Adrenal gland (tissue), 12 donors: Measurements from ENCODE around the gene CAMK1. TPM values are rescaled to one million over a fixed set of nuclear protein-coding genes. Genes with fewer than 3 reads are reported as not detected.

Source experiments
- DNase-seq, 7 donors: peaks; one replicate each; pipeline ENCODE4 v3.0.0-alpha.2; 2019 to 2020
- H3K27ac ChIP-seq, 5 donors: fragments of 200-600 bp; sonication (generic) in 4 of 5; 1 replicate in 3 of 5; 2 replicates in 2 of 5; pipeline versions ENCODE4 v1.5.1 to v1.8.0; 2016 to 2020; ENCODE audit warnings: mild to moderate bottlenecking in 1 of 5
- H3K27me3 ChIP-seq: fragments of 200-600 bp; 2 replicates; pipeline ENCODE4 v1.8.0; 2021
- H3K36me3 ChIP-seq, 2 donors: fragments of 200-600 bp; replicated peaks in 1 of 2; 1 replicate in 1 of 2; 2 replicates in 1 of 2; pipeline versions ENCODE4 v1.5.1 to v1.8.0; 2018 to 2022
- H3K4me1 ChIP-seq, 2 donors: fragments of 200-600 bp; replicated peaks in 1 of 2; 1 replicate in 1 of 2; 2 replicates in 1 of 2; pipeline versions ENCODE4 v1.5.1 to v1.8.0; 2018 to 2021
- H3K4me3 ChIP-seq, 4 donors: fragments of 200-600 bp; sonication (generic) in 3 of 4; one replicate each; pipeline ENCODE4 v1.5.1; 2016 to 2018
- H3K9me3 ChIP-seq, 3 donors: fragments of 200-600 bp; sonication (generic) in 1 of 3; replicated peaks in 1 of 3; 1 replicate in 2 of 3; 2 replicates in 1 of 3; pipeline versions ENCODE4 v1.5.1 to v1.8.0; 2016 to 2021
- POLR2A ChIP-seq, 2 donors: fragments of 450-650 bp; IDR thresholded peaks; one replicate each; pipeline ENCODE4 v1.6.1; 2017; ENCODE audit warnings: antibody characterized with exemption in 2 of 2, mild to moderate bottlenecking in 2 of 2, moderate library complexity in 1 of 2
- WGBS, 4 donors: extraction: QIAGEN DNeasy Blood & Tissue Kit in 2 of 4; methylation state at CpG; one replicate each; pipeline versions ENCODE4 v1.1.5 to v1.1.7; 2013 to 2017; 5-methylcytosine and 5-hydroxymethylcytosine counted together
- intact Hi-C, 2 donors: fragments of 100-400 bp; cut with DNase I; formaldehyde crosslinking; loops; one replicate each; pipeline versions ENCODE4 v1.14.1 to v1.15.0; 2022 to 2023
- polyA plus RNA-seq, 3 donors: library from polyadenylated mRNA; stranded (reverse); fragments of 200-250 nt in 2 of 3; fragments of 350-450 nt in 1 of 3; fragmentation: Illumina TruSeq in 1 of 3; extraction: RNeasy Lipid Tissue Mini Kit (QIAGEN cat#74804) in 1 of 3; gene quantifications; one replicate each; pipeline ENCODE4 v1.2.3, GENCODE V29; 2013 to 2014
- total RNA-seq, 9 donors: library from RNA; depleted of rRNA in 4 of 9; stranded (reverse); fragments of >200 nt in 4 of 9; fragments of 120-200 nt in 1 of 9; fragmentation: NEBNext Ultra II Directional in 1 of 9; extraction: Animal tissue kit (Norgen Biotek cat#: 25700) in 1 of 9; gene quantifications; one replicate each; pipeline versions ENCODE4 v1.1.0 to v1.2.4, GENCODE V29; 2013 to 2023
- TF ChIP-seq, protein P1 (sequence below), 6 experiments: fragments of 450-650 bp in 4 of 6; fragments of 200-600 bp in 2 of 6; sonication (generic) in 1 of 6; IDR thresholded peaks; 1 replicate in 5 of 6; 2 replicates in 1 of 6; pipeline versions ENCODE4 v1.5.1 to v1.8.0; 2016 to 2021; ENCODE audit warnings: antibody characterized with exemption in 6 of 6, mild to moderate bottlenecking in 2 of 6, moderate library complexity in 1 of 6
- donor health status: healthy with polysubstance abuse.
- donor health status: Bipolar disorder and iron deficiency.
- donor health status: DM: yes; HTN: yes; CAD: no.
- donor health status: DM: no; HTN: no; CAD: no.
- donor health status: DM: no; HTN: no; CAD: no.
- donor health status: DM: yes; HTN: yes; CAD: no.

The CAMK1 gene
- total and polyA plus RNA-seq, 12 donors: 12.7 to 281 (median 176) TPM

DNA sequence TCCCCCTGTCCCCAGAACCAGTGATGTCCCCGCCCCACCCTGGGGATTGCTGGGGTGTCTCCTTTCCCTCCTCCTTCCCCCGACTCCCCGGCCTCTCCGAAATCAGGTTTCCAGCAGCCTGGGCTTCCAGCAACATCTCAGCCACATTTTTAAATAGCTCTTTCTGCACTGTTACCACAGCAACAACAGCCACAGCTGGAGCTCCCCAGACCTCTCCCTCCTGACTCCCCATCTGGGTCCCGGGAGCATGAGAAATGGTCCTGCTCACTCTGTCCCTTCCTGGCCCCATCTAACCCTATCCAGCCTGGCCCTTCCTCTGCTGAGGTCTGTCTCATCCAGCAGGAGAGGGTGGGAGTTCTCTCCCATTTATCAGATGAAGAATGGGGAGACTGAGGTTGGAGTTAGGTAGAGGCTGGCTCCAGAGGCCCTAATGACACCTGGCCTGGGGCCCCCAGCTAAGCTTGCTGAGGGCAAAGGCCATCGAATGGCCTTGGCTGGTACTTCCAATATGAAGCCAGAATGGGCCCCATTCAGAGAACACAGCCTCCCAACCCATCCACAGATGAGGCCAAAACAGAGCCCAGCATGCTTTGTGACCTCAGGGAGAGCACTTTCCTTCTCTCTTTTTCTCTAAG, 1.5 kb downstream of the CAMK1 start:
- WGBS, 4 donors: 46 to 49% (median 48%) methylated on average over 6 of the region's 6 CpGs

DNA sequence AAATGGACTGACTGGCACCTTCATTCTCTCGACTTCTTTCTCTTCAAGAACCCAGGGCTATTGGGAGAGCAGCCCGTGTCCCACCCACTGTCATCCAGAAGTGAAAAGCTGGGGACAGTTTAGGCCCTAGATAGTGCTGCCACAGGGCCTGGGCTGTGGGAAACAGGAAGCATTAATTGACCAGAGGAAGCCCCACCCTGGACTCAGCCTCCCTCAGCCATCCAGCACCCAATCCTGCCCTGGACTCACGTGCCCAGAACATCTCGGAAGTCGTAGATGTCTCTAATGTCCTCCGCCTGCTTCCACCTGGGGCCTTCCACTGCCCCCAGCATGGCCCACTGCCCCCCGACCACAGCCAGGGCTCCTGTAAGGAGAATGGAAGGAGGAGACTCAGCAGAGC, 2.3 kb downstream of the CAMK1 start:
- WGBS, 4 donors: 45 to 49% (median 48%) methylated on average over 4 to 7 of the region's 7 CpGs
- DNase-seq: peak in 1 of 7 donors; percentile 50

More for the DNA sequence above, 1.5 kb downstream of the CAMK1 start:
- DNase-seq: no peak
- Histone ChIP-seq H3K27ac (peak overlapping the region in 3 of 5 donors; percentile 20 to 92 (median 89)), H3K9me3 (no peaks in the 10 kb centered on the region), H3K4me1 (peaks cover 37 to 49% of the 10 kb centered on the region in 2 donors), H3K4me3 (peak overlapping the region in 2 of 4 donors; percentile 6 to 73), H3K27me3 (no peaks in the 10 kb centered on the region), H3K36me3 (peaks cover 0 to 19% of the 10 kb centered on the region in 2 donors)
- intact Hi-C loops: no loop called here
- TF ChIP-seq POLR2A (IDR thresholded peaks at IDR 0.05): no peak
- TF ChIP-seq, protein P1, sequence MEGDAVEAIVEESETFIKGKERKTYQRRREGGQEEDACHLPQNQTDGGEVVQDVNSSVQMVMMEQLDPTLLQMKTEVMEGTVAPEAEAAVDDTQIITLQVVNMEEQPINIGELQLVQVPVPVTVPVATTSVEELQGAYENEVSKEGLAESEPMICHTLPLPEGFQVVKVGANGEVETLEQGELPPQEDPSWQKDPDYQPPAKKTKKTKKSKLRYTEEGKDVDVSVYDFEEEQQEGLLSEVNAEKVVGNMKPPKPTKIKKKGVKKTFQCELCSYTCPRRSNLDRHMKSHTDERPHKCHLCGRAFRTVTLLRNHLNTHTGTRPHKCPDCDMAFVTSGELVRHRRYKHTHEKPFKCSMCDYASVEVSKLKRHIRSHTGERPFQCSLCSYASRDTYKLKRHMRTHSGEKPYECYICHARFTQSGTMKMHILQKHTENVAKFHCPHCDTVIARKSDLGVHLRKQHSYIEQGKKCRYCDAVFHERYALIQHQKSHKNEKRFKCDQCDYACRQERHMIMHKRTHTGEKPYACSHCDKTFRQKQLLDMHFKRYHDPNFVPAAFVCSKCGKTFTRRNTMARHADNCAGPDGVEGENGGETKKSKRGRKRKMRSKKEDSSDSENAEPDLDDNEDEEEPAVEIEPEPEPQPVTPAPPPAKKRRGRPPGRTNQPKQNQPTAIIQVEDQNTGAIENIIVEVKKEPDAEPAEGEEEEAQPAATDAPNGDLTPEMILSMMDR (IDR thresholded peaks at IDR 0.05): no peak

DNA sequence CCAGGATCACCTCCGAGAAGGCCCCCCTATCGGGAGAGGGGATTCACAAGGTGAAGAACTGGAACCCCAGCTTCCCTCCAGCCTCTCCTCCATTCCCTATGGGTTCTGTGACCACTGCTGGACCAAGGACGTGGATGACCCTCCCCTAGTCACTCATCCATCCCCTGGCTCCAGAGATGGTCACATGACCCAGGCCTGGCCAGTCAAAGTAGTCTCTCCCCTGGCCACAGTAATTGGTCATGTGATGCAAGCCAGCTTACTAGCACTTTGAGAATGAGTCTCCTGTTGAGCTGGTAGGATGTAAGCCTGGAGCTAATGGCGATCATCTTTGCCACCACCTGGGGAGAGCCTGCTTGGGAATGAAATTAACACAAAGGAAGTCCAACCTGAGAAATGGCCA, 3.9 kb downstream of the CAMK1 start:
- Histone ChIP-seq H3K4me1 (peaks cover 30 to 42% of the 10 kb centered on the region in 2 donors), H3K36me3 (peaks cover 0 to 43% of the 10 kb centered on the region in 2 donors), H3K4me3 (no peak overlapping the region), H3K27ac (peak overlapping the region in 1 of 5 donors; percentile 11), H3K27me3 (no peaks in the 10 kb centered on the region), H3K9me3 (no peaks in the 10 kb centered on the region)
- intact Hi-C loops: no loop called here
- 82 to 88% (median 86%) methylated on average over 4 of the region's 4 CpGs for WGBS, 4 donors
- no peak for DNase-seq
- TF ChIP-seq, protein P1 (IDR thresholded peaks at IDR 0.05): no peak
- no peak for TF ChIP-seq POLR2A (IDR thresholded peaks at IDR 0.05)

More for the DNA sequence above, 2.3 kb downstream of the CAMK1 start:
- peak overlapping the region in 2 of 5 donors; percentile 89 to 92 for H3K27ac ChIP-seq
- TF ChIP-seq, protein P1 (IDR thresholded peaks at IDR 0.05): no peak
- no peak for TF ChIP-seq POLR2A (IDR thresholded peaks at IDR 0.05)
- intact Hi-C loops: no loop called here
- H3K4me1 ChIP-seq: peaks cover 37 to 49% of the 10 kb centered on the region in 2 donors
- no peaks in the 10 kb centered on the region for H3K9me3 ChIP-seq
- no peaks in the 10 kb centered on the region for H3K27me3 ChIP-seq
- peaks cover 0 to 28% of the 10 kb centered on the region in 2 donors for H3K36me3 ChIP-seq
- H3K4me3 ChIP-seq: peak overlapping the region in 1 of 4 donors; percentile 73

DNA sequence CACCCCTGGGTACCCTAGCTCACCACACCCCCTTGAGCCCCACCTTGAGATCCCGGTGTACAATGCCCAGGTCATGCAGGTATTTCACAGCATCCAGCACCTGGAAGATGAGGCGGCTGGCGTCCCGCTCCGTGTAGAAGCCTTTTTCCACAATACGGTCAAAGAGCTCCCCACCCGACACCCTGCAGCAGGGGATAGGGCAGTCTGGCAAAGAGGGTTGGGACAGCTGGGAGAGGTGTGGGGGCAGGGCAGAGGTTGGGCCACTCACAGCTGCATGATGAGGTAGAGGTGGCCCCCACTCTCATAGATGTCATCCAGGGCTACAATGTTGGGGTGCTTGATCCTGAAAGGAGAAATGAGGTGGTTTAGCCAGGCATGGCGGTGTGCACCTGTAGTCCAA, 6.9 kb downstream of the CAMK1 start:
- TF ChIP-seq, protein P1 (IDR thresholded peaks at IDR 0.05): no peak
- no peak for TF ChIP-seq POLR2A (IDR thresholded peaks at IDR 0.05)
- Histone ChIP-seq H3K9me3 (no peaks in the 10 kb centered on the region), H3K27me3 (no peaks in the 10 kb centered on the region), H3K27ac (no peak overlapping the region), H3K36me3 (peaks cover 0 to 67% of the 10 kb centered on the region in 2 donors), H3K4me1 (peaks cover 9 to 21% of the 10 kb centered on the region in 2 donors), H3K4me3 (no peak overlapping the region)
- intact Hi-C loops: no loop called here
- DNase-seq: no peak
- WGBS, 4 donors: 85 to 98% (median 92%) methylated on average over 6 to 8 of the region's 8 CpGs
